Measurements from ENCODE around the gene MRPS5.

The MRPS5 gene

GRCh38 chr2:95049683-95049955, 72.0 kb downstream of the MRPS5 start:
- no peak for TF ChIP-seq CTCF (conservative IDR thresholded peaks at IDR 0.05)
- no peak overlapping the region for H3K27ac ChIP-seq

GRCh38 chr2:95048825-95049682, 72.6 kb downstream of the MRPS5 start:
- H3K27ac ChIP-seq, result no peak overlapping the region
- TF ChIP-seq CTCF (conservative IDR thresholded peaks at IDR 0.05), result no peak

GRCh38 chr2:95047629-95048510, 73.7 kb downstream of the MRPS5 start:
- H3K27ac ChIP-seq, result no peak overlapping the region
- no peak for TF ChIP-seq CTCF (conservative IDR thresholded peaks at IDR 0.05)

GRCh38 chr2:95046371-95047112, 75.1 kb downstream of the MRPS5 start:
- H3K27ac ChIP-seq, result no peak overlapping the region
- no peak for TF ChIP-seq CTCF (conservative IDR thresholded peaks at IDR 0.05)

GRCh38 chr2:95044601-95045000, 77.0 kb downstream of the MRPS5 start:
- no peak overlapping the region for H3K27ac ChIP-seq
- no peak for TF ChIP-seq CTCF (conservative IDR thresholded peaks at IDR 0.05)

GRCh38 chr2:95043300-95044093, 78.1 kb downstream of the MRPS5 start:
- TF ChIP-seq CTCF (conservative IDR thresholded peaks at IDR 0.05), result no peak
- no peak overlapping the region for H3K27ac ChIP-seq

Data from VCaP (cell line).